Measurements from ENCODE around the gene DGKE.

DNA sequence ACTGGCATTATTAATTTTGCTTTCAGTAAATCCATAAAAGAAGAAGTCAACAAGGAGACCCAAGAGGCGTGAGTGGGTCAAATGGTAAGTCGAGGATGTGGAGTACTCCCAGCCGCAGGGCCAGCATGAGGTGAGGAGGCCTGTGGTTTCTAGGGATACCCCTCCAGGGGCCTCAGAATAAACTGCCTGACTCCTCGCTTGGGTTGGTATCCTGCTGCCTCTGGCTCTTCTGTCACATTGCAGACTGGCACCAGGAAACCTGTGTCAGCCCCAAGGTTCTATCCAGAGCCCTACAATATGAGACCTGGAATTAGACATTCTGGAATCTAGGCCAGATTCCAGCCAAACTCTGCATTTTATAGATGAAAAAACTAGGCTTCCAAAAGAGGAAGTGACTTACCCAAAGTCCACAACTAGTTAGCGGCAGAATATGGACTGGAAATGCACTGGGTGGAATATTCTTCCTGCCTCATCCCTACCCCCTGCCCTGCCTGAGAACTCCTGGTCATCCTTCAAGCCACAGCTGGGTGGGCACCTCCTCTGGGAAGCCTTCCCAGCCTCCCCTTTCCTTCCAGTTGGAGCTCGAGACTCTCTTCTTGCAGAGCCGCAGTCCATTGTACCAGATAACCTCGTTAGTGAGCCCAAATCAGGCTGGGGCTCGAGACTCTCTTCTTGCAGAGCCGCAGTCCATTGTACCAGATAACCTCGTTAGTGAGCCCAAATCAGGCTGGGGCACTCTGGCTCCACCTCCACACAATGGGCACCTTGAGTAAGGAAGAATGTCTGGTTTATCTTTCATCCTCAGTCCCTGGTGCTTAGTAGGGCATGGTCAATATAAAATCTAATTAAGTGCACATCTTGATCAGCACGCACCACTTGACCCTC, 22.8 kb upstream of the DGKE start:
- TF ChIP-seq, protein P1, sequence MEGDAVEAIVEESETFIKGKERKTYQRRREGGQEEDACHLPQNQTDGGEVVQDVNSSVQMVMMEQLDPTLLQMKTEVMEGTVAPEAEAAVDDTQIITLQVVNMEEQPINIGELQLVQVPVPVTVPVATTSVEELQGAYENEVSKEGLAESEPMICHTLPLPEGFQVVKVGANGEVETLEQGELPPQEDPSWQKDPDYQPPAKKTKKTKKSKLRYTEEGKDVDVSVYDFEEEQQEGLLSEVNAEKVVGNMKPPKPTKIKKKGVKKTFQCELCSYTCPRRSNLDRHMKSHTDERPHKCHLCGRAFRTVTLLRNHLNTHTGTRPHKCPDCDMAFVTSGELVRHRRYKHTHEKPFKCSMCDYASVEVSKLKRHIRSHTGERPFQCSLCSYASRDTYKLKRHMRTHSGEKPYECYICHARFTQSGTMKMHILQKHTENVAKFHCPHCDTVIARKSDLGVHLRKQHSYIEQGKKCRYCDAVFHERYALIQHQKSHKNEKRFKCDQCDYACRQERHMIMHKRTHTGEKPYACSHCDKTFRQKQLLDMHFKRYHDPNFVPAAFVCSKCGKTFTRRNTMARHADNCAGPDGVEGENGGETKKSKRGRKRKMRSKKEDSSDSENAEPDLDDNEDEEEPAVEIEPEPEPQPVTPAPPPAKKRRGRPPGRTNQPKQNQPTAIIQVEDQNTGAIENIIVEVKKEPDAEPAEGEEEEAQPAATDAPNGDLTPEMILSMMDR (IDR thresholded peaks at IDR 0.05; ENCODE audit: poor library complexity, severe bottlenecking): no peak
- no peak for TF ChIP-seq EZH2 (IDR thresholded peaks at IDR 0.05; ENCODE audit: borderline replicate concordance, insufficient read depth, low read length, poor library complexity, severe bottlenecking)

Data from neural cell (in vitro differentiated cells).